Panc1 (cell line): Measurements from ENCODE around the gene CCDC60. TPM values are rescaled to one million over a fixed set of nuclear protein-coding genes. Genes with fewer than 3 reads are reported as not detected.

ENCODE experiments used
- ATAC-seq: fragments of 200-7000 bp; cut with Tn5 transposase; 2 replicates; pipeline ENCODE4 v1.9.1; 2020; ENCODE audit warnings: mild to moderate bottlenecking, moderate library complexity
- BruUV-seq: library from RNA; stranded (reverse); fragments of 400-500 nt; replicated peaks from 2 replicates; lab custom pipeline; 2021; lab: Mats Ljungman, UMichigan
- CTCF ChIA-PET: fragments of 300-600 bp; sonication (Branson Sonifier 250); formaldehyde crosslinking; loops from one replicate; lab custom pipeline; 2022; ENCODE audit warnings: antibody characterized with exemption; lab: Charles Lee
- POLR2A ChIA-PET: fragments of 300-600 bp; sonication (Branson Sonifier 250); formaldehyde crosslinking; loops from one replicate; lab custom pipeline; 2022; ENCODE audit warnings: antibody characterized with exemption; lab: Charles Lee
- DNase-seq: peaks from one replicate; pipeline ENCODE4 v3.0.0-alpha.2; 2010; ENCODE audit warnings: low read depth, low spot score
- H3K27ac ChIP-seq: 2 replicates; pipeline ENCODE4 v1.5.1; 2011; ENCODE audit warnings: mild to moderate bottlenecking, low read length, inconsistent platforms
- H3K27me3 ChIP-seq: fragments of 200-500 bp; sonication (Bioruptor generic); 2 replicates; pipeline ENCODE4 v1.6.0; 2014; ENCODE audit warnings: low read length, inconsistent platforms; ENCODE audit not compliant: control insufficient read depth, insufficient read depth
- H3K36me3 ChIP-seq: fragments of 200-500 bp; sonication (Bioruptor generic); 2 replicates; pipeline ENCODE4 v1.5.1; 2014; ENCODE audit warnings: inconsistent platforms, mild to moderate bottlenecking, low read length, moderate library complexity; ENCODE audit not compliant: control insufficient read depth, insufficient read depth
- H3K4me1 ChIP-seq: 2 replicates; pipeline ENCODE4 v1.5.1; 2011; ENCODE audit warnings: inconsistent platforms, mild to moderate bottlenecking, low read length, moderate library complexity; ENCODE audit not compliant: control insufficient read depth, insufficient read depth
- H3K4me3 ChIP-seq, 2 experiments: 2 replicates each; pipeline ENCODE4 v1.5.1; 2011 to 2012; ENCODE audit warnings: low read depth in 2 of 2, low read length in 2 of 2, mild to moderate bottlenecking in 2 of 2, inconsistent platforms in 1 of 2, moderate library complexity in 1 of 2
- H3K9me3 ChIP-seq: fragments of 200-500 bp; sonication (Bioruptor generic); 2 replicates; pipeline ENCODE4 v1.5.1; 2014; ENCODE audit warnings: low read depth, mild to moderate bottlenecking, inconsistent platforms, low read length, moderate library complexity; ENCODE audit not compliant: control insufficient read depth, insufficient read depth
- POLR2AphosphoS5 ChIP-seq: IDR thresholded peaks from 2 replicates; pipeline ENCODE4 v1.6.1; 2012; ENCODE audit warnings: mild to moderate bottlenecking, low read depth, low read length, moderate library complexity
- SIN3A ChIP-seq: IDR thresholded peaks from 2 replicates; pipeline ENCODE4 v1.6.1; 2012; ENCODE audit warnings: low read depth, mild to moderate bottlenecking, low read length, moderate library complexity, borderline replicate concordance; ENCODE audit not compliant: insufficient read depth
- TCF7L2 ChIP-seq: IDR thresholded peaks from 2 replicates; pipeline ENCODE4 v1.6.1; 2011; ENCODE audit warnings: mild to moderate bottlenecking, low read depth, low read length, inconsistent platforms
- in situ Hi-C: cut with HindIII; loops from 2 replicates; pipeline ENCODE4 v1.10.0; 2016; ENCODE audit warnings: low sequenced_read_pairs, low pct_unique_long_range_greater_than_20kb
- intact Hi-C: fragments of 100-400 bp; cut with micrococcal nuclease; formaldehyde crosslinking; loops from one replicate; pipeline ENCODE4 v1.10.0; 2022; ENCODE audit not compliant: unreplicated experiment
- total RNA-seq: library from RNA; stranded (reverse); gene quantifications from one replicate; pipeline ENCODE4 v1.2.1, GENCODE V29; 2021; ENCODE audit not compliant: unreplicated experiment
- TF ChIP-seq, protein P1 (sequence below): fragments of 450-650 bp; IDR thresholded peaks from 2 replicates; pipeline ENCODE4 v1.5.1; 2017; ENCODE audit warnings: mild to moderate bottlenecking
- TF ChIP-seq, protein P2 (sequence below), 2 experiments: IDR thresholded peaks; 2 replicates each; pipeline ENCODE4 v1.6.1; 2011 to 2012; ENCODE audit warnings: low read depth in 2 of 2, control low read depth in 1 of 2, low read length in 1 of 2, mild to moderate bottlenecking in 1 of 2, moderate library complexity in 1 of 2; ENCODE audit not compliant: insufficient read depth in 1 of 2

The CCDC60 gene
- total RNA-seq, 1 experiment from 2014 or later: not detected

DNA sequence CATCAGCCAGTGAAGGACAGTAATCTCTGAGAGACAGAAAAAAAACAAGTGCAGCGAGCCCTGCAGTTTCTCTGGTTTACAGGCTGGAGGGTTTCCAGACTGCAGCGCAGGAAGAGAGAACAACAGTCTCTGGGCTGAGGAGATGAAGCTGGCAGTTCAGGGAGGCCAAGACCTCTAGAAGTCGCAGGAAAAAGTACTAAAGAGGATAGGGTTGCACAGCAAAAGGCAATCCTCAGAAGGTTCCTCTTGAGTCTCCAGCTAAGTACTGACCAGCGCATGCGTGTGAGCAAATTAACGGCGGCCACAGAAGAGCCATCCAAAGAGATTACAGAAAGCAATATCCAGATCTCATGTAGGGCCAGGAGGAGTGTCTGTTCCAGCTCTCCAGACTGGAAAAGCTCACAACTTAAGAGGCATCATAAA lies 12.2 kb upstream of the CCDC60 start:
- no peaks in the 10 kb centered on the region for H3K9me3 ChIP-seq
- DNase-seq (no peak), ATAC-seq (no peak)
- BruUV-seq: no TSS peak
- no peak overlapping the region for H3K27ac ChIP-seq
- POLR2A ChIA-PET: no interaction called here
- CTCF ChIA-PET: no interaction called here
- H3K4me1 ChIP-seq: no peaks in the 10 kb centered on the region
- in situ Hi-C loops (no loop called here), intact Hi-C loops (no loop called here)
- no peaks in the 10 kb centered on the region for H3K36me3 ChIP-seq
- TF ChIP-seq, protein P1, sequence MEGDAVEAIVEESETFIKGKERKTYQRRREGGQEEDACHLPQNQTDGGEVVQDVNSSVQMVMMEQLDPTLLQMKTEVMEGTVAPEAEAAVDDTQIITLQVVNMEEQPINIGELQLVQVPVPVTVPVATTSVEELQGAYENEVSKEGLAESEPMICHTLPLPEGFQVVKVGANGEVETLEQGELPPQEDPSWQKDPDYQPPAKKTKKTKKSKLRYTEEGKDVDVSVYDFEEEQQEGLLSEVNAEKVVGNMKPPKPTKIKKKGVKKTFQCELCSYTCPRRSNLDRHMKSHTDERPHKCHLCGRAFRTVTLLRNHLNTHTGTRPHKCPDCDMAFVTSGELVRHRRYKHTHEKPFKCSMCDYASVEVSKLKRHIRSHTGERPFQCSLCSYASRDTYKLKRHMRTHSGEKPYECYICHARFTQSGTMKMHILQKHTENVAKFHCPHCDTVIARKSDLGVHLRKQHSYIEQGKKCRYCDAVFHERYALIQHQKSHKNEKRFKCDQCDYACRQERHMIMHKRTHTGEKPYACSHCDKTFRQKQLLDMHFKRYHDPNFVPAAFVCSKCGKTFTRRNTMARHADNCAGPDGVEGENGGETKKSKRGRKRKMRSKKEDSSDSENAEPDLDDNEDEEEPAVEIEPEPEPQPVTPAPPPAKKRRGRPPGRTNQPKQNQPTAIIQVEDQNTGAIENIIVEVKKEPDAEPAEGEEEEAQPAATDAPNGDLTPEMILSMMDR: no peak
- TF ChIP-seq POLR2AphosphoS5 (no peak), SIN3A (no peak), TCF7L2 (no peak)
- TF ChIP-seq, protein P2, sequence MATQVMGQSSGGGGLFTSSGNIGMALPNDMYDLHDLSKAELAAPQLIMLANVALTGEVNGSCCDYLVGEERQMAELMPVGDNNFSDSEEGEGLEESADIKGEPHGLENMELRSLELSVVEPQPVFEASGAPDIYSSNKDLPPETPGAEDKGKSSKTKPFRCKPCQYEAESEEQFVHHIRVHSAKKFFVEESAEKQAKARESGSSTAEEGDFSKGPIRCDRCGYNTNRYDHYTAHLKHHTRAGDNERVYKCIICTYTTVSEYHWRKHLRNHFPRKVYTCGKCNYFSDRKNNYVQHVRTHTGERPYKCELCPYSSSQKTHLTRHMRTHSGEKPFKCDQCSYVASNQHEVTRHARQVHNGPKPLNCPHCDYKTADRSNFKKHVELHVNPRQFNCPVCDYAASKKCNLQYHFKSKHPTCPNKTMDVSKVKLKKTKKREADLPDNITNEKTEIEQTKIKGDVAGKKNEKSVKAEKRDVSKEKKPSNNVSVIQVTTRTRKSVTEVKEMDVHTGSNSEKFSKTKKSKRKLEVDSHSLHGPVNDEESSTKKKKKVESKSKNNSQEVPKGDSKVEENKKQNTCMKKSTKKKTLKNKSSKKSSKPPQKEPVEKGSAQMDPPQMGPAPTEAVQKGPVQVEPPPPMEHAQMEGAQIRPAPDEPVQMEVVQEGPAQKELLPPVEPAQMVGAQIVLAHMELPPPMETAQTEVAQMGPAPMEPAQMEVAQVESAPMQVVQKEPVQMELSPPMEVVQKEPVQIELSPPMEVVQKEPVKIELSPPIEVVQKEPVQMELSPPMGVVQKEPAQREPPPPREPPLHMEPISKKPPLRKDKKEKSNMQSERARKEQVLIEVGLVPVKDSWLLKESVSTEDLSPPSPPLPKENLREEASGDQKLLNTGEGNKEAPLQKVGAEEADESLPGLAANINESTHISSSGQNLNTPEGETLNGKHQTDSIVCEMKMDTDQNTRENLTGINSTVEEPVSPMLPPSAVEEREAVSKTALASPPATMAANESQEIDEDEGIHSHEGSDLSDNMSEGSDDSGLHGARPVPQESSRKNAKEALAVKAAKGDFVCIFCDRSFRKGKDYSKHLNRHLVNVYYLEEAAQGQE (IDR thresholded peaks at IDR 0.05; ENCODE audit: insufficient read depth in 1 of 2, low read depth in 2 of 2, low read length in 1 of 2): no peak
- H3K4me3 ChIP-seq: no peak overlapping the region
- H3K27me3 ChIP-seq: peaks cover 11% of the 10 kb centered on the region

DNA sequence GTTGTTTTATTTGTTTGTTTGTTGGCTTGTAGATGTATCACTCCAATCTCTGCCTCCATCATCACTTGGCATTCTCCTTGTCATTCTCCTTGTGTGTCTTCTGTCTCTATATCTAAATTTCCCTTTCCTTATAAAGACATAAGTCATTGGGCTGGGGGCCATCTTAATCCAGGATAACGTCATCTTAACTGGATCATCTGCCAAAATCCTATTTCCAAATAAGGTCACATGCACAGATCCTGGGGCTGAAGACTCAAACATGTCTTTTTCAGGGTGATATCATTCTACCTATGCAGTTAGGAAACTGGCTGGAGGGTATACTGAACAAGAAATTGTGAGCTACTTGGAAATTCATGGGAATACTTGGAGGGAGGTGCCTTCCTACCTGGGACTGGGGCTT lies 8.7 kb upstream of the CCDC60 start:
- in situ Hi-C loops: no loop called here
- no TSS peak for BruUV-seq
- no peak for DNase-seq
- no peak overlapping the region for H3K27ac ChIP-seq
- no peak for TF ChIP-seq TCF7L2
- no peak for TF ChIP-seq SIN3A
- TF ChIP-seq, protein P1: no peak
- TF ChIP-seq, protein P2 (IDR thresholded peaks at IDR 0.05; ENCODE audit: insufficient read depth in 1 of 2, low read depth in 2 of 2, low read length in 1 of 2): no peak
- TF ChIP-seq POLR2AphosphoS5: no peak
- CTCF ChIA-PET: no interaction called here
- no peak overlapping the region for H3K4me3 ChIP-seq
- intact Hi-C loops: no loop called here
- POLR2A ChIA-PET: no interaction called here
- peaks cover 10% of the 10 kb centered on the region for H3K27me3 ChIP-seq
- no peak for ATAC-seq
- no peaks in the 10 kb centered on the region for H3K4me1 ChIP-seq
- no peaks in the 10 kb centered on the region for H3K36me3 ChIP-seq
- H3K9me3 ChIP-seq: no peaks in the 10 kb centered on the region
